ENCODE results near the gene HVCN1. TPM values are rescaled to one million over a fixed set of nuclear protein-coding genes. Genes with fewer than 3 reads are reported as not detected.

Gene HVCN1
- total RNA-seq, 2 donors from 2014 or later: 1.5 to 2.1 TPM

- no peak for DNase-seq
- Histone ChIP-seq H3K27me3 (no peaks in the 10 kb centered on the region), H3K9me3 (no peaks in the 10 kb centered on the region), H3K9ac (ENCODE audit: low read depth in 2 of 2, low read length in 2 of 2) (no peak overlapping the region), H3K4me1 (no peaks in the 10 kb centered on the region), H3K36me3 (no peaks in the 10 kb centered on the region), H3K27ac (no peak overlapping the region), H3K4me3 (no peak overlapping the region)
- no peak for TF ChIP-seq CTCF (IDR thresholded peaks at IDR 0.05)
- intact Hi-C loops (cut with DNase I): no loop called here
Observed at GRCh38 chr12:110708917-110709316, 20.0 kb upstream of the HVCN1 start.

- intact Hi-C loops (cut with DNase I): no loop called here
- Histone ChIP-seq H3K36me3 (no peaks in the 10 kb centered on the region), H3K4me1 (no peaks in the 10 kb centered on the region), H3K9ac (ENCODE audit: low read depth in 2 of 2, low read length in 2 of 2) (no peak overlapping the region), H3K27me3 (no peaks in the 10 kb centered on the region), H3K9me3 (no peaks in the 10 kb centered on the region), H3K4me3 (no peak overlapping the region), H3K27ac (no peak overlapping the region)
- DNase-seq: no peak
- TF ChIP-seq CTCF (IDR thresholded peaks at IDR 0.05): no peak
Observed at GRCh38 chr12:110705309-110705708, 16.4 kb upstream of the HVCN1 start.

- intact Hi-C loops (cut with DNase I): loop anchor here (5.0 kb wide), 1 partner anchor 123 kb away; no protein-coding TSS in a partner anchor
- H3K27me3 ChIP-seq: no peaks in the 10 kb centered on the region
- no peaks in the 10 kb centered on the region for H3K4me1 ChIP-seq
- DNase-seq: no peak
- no peak overlapping the region for H3K4me3 ChIP-seq
- TF ChIP-seq CTCF (IDR thresholded peaks at IDR 0.05): peak; percentile 48
- no peak overlapping the region for H3K27ac ChIP-seq
- H3K9me3 ChIP-seq: no peaks in the 10 kb centered on the region
- H3K9ac ChIP-seq (ENCODE audit: low read depth in 2 of 2, low read length in 2 of 2): no peak overlapping the region
- H3K36me3 ChIP-seq: no peaks in the 10 kb centered on the region
Observed at GRCh38 chr12:110704750-110705149, 15.8 kb upstream of the HVCN1 start.

GRCh38 chr12:110704231-110704630 lies 15.3 kb upstream of the HVCN1 start:
- TF ChIP-seq CTCF (IDR thresholded peaks at IDR 0.05): no peak
- intact Hi-C loops (cut with DNase I): loop anchor here (5.0 kb wide), 1 partner anchor 123 kb away; no protein-coding TSS in a partner anchor

GRCh38 chr12:110702081-110702480 lies 13.2 kb upstream of the HVCN1 start:
- TF ChIP-seq CTCF (IDR thresholded peaks at IDR 0.05): no peak
- Histone ChIP-seq H3K27me3 (no peaks in the 10 kb centered on the region), H3K27ac (no peak overlapping the region), H3K9ac (ENCODE audit: low read depth in 2 of 2, low read length in 2 of 2) (no peak overlapping the region), H3K9me3 (no peaks in the 10 kb centered on the region), H3K4me3 (no peak overlapping the region), H3K36me3 (no peaks in the 10 kb centered on the region), H3K4me1 (no peaks in the 10 kb centered on the region)
- DNase-seq: no peak
- intact Hi-C loops (cut with DNase I): loop anchor here (5.0 kb wide), 1 partner anchor 125 kb away; no protein-coding TSS in a partner anchor

More at GRCh38 chr12:110704231-110704630, 15.3 kb upstream of the HVCN1 start:
- Histone ChIP-seq H3K27me3 (no peaks in the 10 kb centered on the region), H3K9ac (ENCODE audit: low read depth in 2 of 2, low read length in 2 of 2) (no peak overlapping the region), H3K9me3 (no peaks in the 10 kb centered on the region), H3K4me3 (no peak overlapping the region), H3K27ac (no peak overlapping the region), H3K4me1 (no peaks in the 10 kb centered on the region), H3K36me3 (no peaks in the 10 kb centered on the region)
- DNase-seq: no peak

All from colonic mucosa (tissue), 4 donors.